ENCODE results near the gene HMGB4. TPM values are rescaled to one million over a fixed set of nuclear protein-coding genes. Genes with fewer than 3 reads are reported as not detected.

The HMGB4 gene
- total RNA-seq, 1 donor, result not detected

DNA sequence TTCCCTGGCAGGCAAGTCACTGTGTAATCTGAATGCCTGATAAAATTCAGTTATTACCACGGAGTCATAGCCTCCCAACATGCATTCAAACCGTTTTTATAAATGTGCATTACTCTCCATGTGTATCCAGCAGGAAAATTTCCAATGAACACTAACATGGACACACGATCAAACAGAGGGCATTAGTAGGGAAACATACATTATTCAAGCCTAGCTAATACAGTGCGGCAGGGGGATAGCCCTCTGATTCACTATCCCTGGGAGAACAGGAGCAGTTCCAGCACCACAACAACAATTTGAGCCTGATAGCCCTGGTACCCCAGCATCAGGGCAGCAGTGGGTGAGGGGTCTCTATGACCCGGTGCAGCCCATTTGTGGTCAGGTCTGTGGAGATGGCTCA, 35.8 kb upstream of the HMGB4 start:
- no peak overlapping the region for H3K4me3 ChIP-seq (ENCODE audit: low read length)
- H3K4me1 ChIP-seq (ENCODE audit: insufficient read depth, low read length), result no peaks in the 10 kb centered on the region
- no peaks in the 10 kb centered on the region for H3K27me3 ChIP-seq (ENCODE audit: insufficient read depth, low read length)
- H3K9me3 ChIP-seq (ENCODE audit: low read depth, low read length), result no peaks in the 10 kb centered on the region

DNA sequence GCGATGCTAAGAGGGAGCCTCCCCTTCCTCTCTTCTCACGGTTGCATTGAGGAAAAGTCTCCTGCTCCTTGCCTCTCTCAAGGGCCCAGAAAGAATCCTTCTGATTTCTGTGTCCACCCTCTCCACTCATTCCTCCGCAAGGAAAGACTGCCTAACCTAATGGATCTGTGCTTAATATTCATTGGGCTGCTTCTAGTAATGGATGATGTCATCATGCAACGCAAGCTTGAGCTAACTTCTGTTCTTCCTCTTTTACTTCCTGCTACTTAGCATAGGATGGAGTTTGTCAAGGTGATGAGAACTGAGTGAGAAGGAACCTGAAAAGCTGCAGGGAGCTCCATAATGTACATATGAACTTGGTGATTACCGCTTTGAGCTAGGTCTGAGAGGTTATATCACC, 35.2 kb upstream of the HMGB4 start:
- H3K9me3 ChIP-seq (ENCODE audit: low read depth, low read length), result no peaks in the 10 kb centered on the region
- no peak overlapping the region for H3K4me3 ChIP-seq (ENCODE audit: low read length)
- no peaks in the 10 kb centered on the region for H3K27me3 ChIP-seq (ENCODE audit: insufficient read depth, low read length)
- no peaks in the 10 kb centered on the region for H3K4me1 ChIP-seq (ENCODE audit: insufficient read depth, low read length)

DNA sequence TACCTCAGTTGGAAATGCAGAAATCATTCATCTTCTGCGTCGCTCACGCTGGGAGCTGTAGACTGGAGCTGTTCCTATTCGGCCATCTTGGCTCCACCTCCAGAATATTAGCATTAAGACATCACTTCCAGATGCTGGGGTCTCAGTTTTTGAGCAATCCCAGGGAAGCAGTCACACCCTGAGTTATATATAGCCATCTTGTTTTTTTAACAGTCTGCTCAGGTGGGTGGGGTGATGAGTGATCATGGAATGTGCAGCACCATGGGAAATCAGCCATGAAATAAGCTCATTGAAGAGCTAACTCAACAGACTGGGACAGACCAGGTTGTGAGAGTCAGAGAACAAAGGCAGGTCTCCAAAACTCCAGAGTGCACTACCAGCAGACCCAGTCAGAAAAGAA, 27.0 kb upstream of the HMGB4 start:
- no peaks in the 10 kb centered on the region for H3K9me3 ChIP-seq (ENCODE audit: low read depth, low read length)
- H3K4me1 ChIP-seq (ENCODE audit: insufficient read depth, low read length), result no peaks in the 10 kb centered on the region
- H3K27me3 ChIP-seq (ENCODE audit: insufficient read depth, low read length), result no peaks in the 10 kb centered on the region
- H3K4me3 ChIP-seq (ENCODE audit: low read length), result no peak overlapping the region

DNA sequence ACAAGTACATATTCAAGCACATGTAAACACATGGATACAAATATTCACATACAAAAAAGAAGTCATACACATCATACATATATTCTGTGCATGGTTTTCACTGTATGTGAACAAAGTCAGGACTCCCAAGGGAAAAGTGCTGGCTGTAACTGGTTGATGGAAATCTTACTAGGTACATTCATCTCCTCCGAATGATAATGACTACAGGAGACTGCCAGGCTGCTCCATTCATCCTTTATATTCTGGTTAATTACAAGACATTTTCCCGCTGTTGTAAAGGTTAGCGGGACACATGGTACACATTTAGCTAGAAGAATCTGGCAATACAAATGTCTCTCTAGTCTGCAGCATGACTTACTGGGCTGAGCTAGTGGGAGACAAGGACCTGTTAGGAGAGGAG, 26.2 kb upstream of the HMGB4 start:
- H3K4me3 ChIP-seq (ENCODE audit: low read length), result no peak overlapping the region
- H3K4me1 ChIP-seq (ENCODE audit: insufficient read depth, low read length), result no peaks in the 10 kb centered on the region
- H3K27me3 ChIP-seq (ENCODE audit: insufficient read depth, low read length), result no peaks in the 10 kb centered on the region
- no peaks in the 10 kb centered on the region for H3K9me3 ChIP-seq (ENCODE audit: low read depth, low read length)

DNA sequence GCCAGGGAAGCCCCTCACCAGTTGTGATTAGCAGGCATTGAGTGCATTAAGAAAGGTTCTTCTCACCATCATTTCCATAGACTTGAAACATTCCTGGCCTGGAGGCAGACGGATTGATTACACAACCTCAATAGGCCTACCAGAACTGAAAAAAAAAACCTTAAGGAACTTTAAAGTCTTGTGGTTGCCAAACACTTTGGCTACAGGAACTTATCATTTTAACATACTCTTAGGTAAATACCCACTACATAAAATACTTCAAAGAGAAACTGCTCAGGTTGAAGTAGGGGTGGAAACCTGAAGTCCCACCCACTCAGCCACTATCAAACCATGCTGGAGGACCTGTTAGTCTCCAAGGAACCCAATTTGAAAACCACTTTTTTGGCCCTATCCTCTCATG, 22.4 kb upstream of the HMGB4 start:
- no peaks in the 10 kb centered on the region for H3K27me3 ChIP-seq (ENCODE audit: insufficient read depth, low read length)
- H3K4me1 ChIP-seq (ENCODE audit: insufficient read depth, low read length), result no peaks in the 10 kb centered on the region
- no peak overlapping the region for H3K4me3 ChIP-seq (ENCODE audit: low read length)
- H3K9me3 ChIP-seq (ENCODE audit: low read depth, low read length), result no peaks in the 10 kb centered on the region

DNA sequence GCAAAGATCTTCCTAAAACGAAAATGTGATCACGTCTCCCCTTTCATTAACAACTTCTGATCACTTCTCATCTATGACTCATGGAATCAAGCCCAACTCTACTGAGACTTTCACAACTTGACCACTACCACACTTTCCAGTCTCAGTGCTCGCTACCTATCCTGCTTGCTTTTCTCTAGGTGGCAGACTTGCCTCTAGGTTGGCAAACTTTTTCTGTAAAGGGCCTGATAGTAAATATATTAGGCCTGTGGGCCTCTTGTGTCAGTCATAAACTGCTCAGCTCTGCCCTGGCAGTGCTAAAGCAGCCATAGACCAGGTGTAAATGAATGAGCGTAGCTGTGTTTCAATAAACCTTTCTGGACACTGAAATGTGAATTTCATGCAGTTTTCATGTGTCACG, 21.5 kb upstream of the HMGB4 start:
- Histone ChIP-seq H3K4me1 (ENCODE audit: insufficient read depth, low read length) (no peaks in the 10 kb centered on the region), H3K4me3 (ENCODE audit: low read length) (no peak overlapping the region), H3K27me3 (ENCODE audit: insufficient read depth, low read length) (no peaks in the 10 kb centered on the region), H3K9me3 (ENCODE audit: low read depth, low read length) (no peaks in the 10 kb centered on the region)

DNA sequence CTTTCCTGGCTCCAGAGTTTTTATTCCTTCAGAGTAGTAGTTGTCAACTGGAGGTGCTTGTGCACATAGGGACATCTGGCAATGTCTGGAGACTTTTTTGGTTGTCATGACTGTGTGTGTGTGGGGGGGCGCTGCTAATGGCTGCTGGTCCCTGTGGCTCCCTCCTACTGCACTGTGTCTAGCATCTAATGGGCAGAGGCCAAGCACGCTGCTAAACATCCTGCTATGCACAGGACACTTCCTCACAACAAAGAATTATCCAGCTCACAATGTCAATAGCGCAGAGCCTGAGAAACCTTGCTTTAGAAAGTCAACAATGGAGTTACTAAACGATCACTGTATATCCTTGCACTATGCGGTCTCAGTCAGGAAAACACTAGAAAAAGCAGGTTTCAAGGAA, 19.7 kb upstream of the HMGB4 start:
- H3K4me1 ChIP-seq (ENCODE audit: insufficient read depth, low read length), result no peaks in the 10 kb centered on the region
- no peaks in the 10 kb centered on the region for H3K9me3 ChIP-seq (ENCODE audit: low read depth, low read length)

DNA sequence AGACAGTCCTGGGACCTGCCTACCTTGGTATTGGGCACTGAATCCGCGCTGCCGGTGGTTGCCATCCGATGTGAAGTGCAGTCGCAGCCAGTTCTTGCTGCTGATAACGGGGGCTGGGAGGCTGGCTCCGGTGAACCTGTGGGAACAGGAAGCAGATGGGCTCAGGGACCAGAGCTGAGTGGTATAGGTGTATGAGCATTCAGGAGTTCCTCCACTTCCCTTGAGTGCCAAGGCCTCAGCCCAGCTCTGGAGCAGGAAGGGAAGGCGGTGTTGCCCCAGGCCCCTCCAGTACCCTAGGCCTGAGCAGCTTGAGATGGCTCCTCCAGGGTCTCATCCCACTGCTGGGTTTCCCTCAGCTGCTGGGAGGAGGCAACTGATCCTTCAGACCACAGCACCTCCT, 17.0 kb upstream of the HMGB4 start:
- H3K4me3 ChIP-seq (ENCODE audit: low read length), result no peak overlapping the region
- H3K27me3 ChIP-seq (ENCODE audit: insufficient read depth, low read length), result no peaks in the 10 kb centered on the region

More for the DNA sequence above, 19.7 kb upstream of the HMGB4 start:
- no peak overlapping the region for H3K4me3 ChIP-seq (ENCODE audit: low read length)
- H3K27me3 ChIP-seq (ENCODE audit: insufficient read depth, low read length), result no peaks in the 10 kb centered on the region

DNA sequence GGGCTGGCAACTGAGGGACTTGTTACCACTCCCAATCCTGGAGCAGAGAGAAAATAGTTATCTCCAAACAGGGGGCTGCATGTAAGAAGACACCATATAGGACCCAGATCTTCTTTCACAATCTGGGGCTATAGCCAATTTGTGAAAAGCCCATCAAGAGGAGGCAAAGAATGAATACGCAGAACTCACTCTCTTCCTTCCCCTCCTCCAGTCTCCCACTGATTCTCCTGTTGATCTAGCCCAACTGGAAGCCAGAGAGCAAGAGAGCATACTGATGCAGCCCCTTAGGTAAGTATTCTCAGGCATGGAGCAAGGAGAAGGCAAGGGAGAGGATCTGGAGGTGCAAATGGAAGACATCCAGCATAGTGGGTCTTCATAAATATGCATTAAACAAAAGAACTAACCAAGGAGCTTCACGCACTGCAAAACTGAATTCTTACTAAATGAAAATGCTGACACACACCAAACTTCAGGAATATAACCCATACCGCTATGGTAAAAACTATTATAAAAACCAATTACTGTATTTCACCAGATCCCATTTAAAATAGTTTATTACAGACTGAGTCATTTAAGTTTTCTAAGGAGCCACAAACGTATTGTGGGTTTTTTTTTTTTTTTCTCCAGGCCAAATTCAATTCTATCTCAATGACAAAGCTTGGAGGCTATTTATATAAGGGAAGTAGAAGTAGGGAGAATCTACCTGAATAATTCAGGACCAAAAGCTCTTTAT, 15.5 kb upstream of the HMGB4 start:
- no peaks in the 10 kb centered on the region for H3K9me3 ChIP-seq (ENCODE audit: low read depth, low read length)
- no peak overlapping the region for H3K4me3 ChIP-seq (ENCODE audit: low read length)
- no peaks in the 10 kb centered on the region for H3K4me1 ChIP-seq (ENCODE audit: insufficient read depth, low read length)
- H3K27me3 ChIP-seq (ENCODE audit: insufficient read depth, low read length), result no peaks in the 10 kb centered on the region

More for the DNA sequence above, 17.0 kb upstream of the HMGB4 start:
- Histone ChIP-seq H3K9me3 (ENCODE audit: low read depth, low read length) (no peaks in the 10 kb centered on the region), H3K4me1 (ENCODE audit: insufficient read depth, low read length) (no peaks in the 10 kb centered on the region)

DNA sequence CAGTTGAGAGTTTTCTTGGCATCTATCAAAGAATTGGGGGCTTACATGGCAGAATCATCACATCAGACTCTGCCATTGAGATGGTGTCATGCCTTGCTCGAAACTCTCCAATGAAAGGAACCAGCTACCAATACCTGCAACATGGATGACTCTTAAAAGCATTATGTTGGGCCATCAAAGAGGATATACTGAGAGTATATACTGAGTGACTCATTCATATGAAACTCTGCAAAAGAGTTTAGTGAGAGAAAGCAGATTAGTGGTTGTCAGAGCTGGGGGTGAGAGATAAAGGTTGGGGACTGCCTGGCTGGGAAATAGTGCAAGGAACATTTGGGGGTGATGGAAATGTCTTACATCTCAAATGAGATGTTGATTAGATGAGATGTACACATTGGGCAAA, 14.7 kb upstream of the HMGB4 start:
- Histone ChIP-seq H3K27me3 (ENCODE audit: insufficient read depth, low read length) (no peaks in the 10 kb centered on the region), H3K4me1 (ENCODE audit: insufficient read depth, low read length) (no peaks in the 10 kb centered on the region), H3K4me3 (ENCODE audit: low read length) (no peak overlapping the region), H3K9me3 (ENCODE audit: low read depth, low read length) (no peaks in the 10 kb centered on the region)

DNA sequence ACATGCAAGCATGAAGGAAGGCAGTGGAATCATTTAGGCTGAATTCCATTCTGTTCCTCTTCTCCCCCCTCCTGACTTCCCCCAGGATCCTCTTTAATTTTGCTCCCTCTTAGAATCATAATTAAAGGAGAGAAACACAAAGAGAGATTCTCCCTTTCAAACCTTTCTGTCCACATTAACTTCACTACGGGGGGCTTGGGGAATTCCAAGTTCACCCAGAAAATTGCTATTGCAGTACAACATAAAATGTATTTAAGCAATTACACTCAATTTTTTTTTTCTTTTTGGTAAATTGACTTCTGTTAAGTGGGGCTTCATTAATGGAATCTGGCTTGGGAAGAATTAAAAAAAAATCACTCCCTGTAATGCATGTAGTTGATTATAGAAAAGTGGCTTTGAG, 13.4 kb upstream of the HMGB4 start:
- Histone ChIP-seq H3K27me3 (ENCODE audit: insufficient read depth, low read length) (no peaks in the 10 kb centered on the region), H3K4me3 (ENCODE audit: low read length) (no peak overlapping the region), H3K4me1 (ENCODE audit: insufficient read depth, low read length) (no peaks in the 10 kb centered on the region), H3K9me3 (ENCODE audit: low read depth, low read length) (no peaks in the 10 kb centered on the region)

DNA sequence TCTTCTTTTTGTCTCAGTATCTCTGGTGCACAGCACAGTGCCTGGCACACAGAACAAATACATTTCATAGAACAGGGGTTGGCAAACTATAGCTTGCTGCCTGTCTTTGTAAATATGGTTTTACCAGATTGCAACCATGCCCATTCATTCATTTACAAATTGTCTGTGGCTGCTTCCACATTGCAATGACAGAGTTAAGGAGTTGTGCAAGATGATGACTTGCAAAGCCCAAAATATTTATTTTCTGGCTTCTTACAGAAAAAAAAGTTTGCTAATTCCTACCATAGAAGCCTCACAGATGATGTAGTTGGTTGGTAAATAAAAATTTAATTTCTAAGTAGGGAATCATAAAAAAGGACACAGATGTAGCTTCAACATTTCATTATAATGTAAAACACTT, 11.2 kb upstream of the HMGB4 start:
- Histone ChIP-seq H3K4me3 (ENCODE audit: low read length) (no peak overlapping the region), H3K4me1 (ENCODE audit: insufficient read depth, low read length) (no peaks in the 10 kb centered on the region), H3K27me3 (ENCODE audit: insufficient read depth, low read length) (no peaks in the 10 kb centered on the region), H3K9me3 (ENCODE audit: low read depth, low read length) (no peaks in the 10 kb centered on the region)

DNA sequence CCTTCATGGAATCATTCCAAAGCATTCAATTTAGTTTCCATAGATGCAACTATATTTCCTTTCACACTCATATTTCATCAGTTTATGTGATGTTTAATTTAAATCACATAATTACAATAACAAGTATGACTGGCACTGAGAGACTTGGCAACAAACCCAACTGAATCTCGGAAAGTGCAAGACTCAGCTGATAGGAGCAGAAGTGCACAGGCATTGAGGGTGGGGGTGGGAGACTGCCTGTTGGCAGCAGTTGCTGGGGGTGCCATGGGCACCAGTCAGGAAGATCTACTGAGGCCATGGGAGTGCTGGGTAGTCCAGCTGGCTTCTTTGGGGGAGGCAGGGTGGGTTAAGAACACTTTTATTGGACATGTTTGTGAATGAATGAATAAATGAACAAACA, 10.4 kb upstream of the HMGB4 start:
- H3K4me1 ChIP-seq (ENCODE audit: insufficient read depth, low read length), result no peaks in the 10 kb centered on the region

DNA sequence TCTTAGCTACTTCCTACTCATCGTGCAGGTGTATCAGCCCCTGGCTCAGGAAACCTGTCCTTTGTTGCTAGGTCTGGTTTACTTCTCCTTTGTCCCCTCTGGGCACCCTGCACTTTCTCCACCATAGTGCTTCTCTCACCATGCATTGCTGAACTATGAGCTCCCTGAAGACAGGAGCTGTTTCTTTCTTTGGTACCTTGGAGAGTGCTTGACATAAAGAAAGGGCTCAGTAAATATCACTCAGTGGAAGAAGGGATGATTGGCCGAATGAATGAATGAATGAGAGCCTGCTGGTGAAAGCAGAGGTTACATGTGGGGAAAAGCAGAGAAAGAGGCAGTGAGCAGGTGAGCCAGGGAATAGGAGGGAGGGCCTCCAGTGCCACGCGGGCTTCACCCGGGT, 9.8 kb upstream of the HMGB4 start:
- Histone ChIP-seq H3K9me3 (ENCODE audit: low read depth, low read length) (no peaks in the 10 kb centered on the region), H3K4me1 (ENCODE audit: insufficient read depth, low read length) (no peaks in the 10 kb centered on the region), H3K4me3 (ENCODE audit: low read length) (no peak overlapping the region), H3K27me3 (ENCODE audit: insufficient read depth, low read length) (no peaks in the 10 kb centered on the region)

More for the DNA sequence above, 10.4 kb upstream of the HMGB4 start:
- H3K9me3 ChIP-seq (ENCODE audit: low read depth, low read length), result no peaks in the 10 kb centered on the region
- no peaks in the 10 kb centered on the region for H3K27me3 ChIP-seq (ENCODE audit: insufficient read depth, low read length)
- H3K4me3 ChIP-seq (ENCODE audit: low read length), result no peak overlapping the region

DNA sequence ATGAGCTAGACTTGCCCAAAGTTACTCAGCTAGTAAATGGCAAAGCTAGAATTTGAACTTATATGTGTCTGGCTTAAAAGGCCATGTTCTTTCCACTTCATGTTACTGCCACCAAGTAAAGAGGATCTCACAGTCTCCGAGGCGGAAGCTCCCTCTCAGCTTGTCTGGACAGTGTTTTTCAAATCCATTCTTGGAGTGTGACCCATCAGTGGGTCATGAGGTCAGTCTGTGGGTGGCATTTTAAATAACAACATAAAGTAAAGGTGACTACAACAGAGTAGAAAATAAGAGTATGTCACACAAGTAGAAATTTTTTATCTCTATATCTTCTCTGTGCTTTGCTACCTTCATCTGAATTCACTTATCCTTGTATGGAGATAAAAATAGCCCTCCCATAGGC, 3.2 kb upstream of the HMGB4 start:
- Histone ChIP-seq H3K4me3 (ENCODE audit: low read length) (no peak overlapping the region), H3K4me1 (ENCODE audit: insufficient read depth, low read length) (no peaks in the 10 kb centered on the region), H3K9me3 (ENCODE audit: low read depth, low read length) (no peaks in the 10 kb centered on the region), H3K27me3 (ENCODE audit: insufficient read depth, low read length) (no peaks in the 10 kb centered on the region)

Measured in mononuclear cell (primary cell).